GM12891 (cell line): ENCODE results near the gene SDC1.
A peak's percentile ranks its signal among the peaks of the same experiment; 100 is the strongest.
"Not testable (repeated sequence)": the region's sequence is repeated elsewhere in the genome, so short reads cannot be mapped to it uniquely, and the experiment has no call there.

Experiments used
- DNase-seq: peaks from one replicate; pipeline ENCODE4 v3.0.0; 2011; ENCODE audit warnings: low spot score; ENCODE audit not compliant: insufficient read length
- FAIRE-seq: peaks from 2 replicates; lab custom pipeline; 2011; peaks lifted over from hg19 to GRCh38; lab: Jason Lieb, UNC
- PAX5 ChIP-seq: IDR thresholded peaks from 2 replicates; pipeline ENCODE4 v1.6.1; 2011; ENCODE audit warnings: low read length, moderate library complexity, mild to moderate bottlenecking; ENCODE audit not compliant: insufficient read depth, severe bottlenecking
- POLR2A ChIP-seq: IDR thresholded peaks from 2 replicates; pipeline ENCODE4 v1.6.1; 2011; ENCODE audit warnings: low read depth, low read length, control low read depth
- POLR2AphosphoS5 ChIP-seq: IDR thresholded peaks from 2 replicates; pipeline ENCODE4 v1.6.1; 2011; ENCODE audit warnings: low read depth, low read length, control low read depth
- POU2F2 ChIP-seq: IDR thresholded peaks from 2 replicates; pipeline ENCODE4 v1.6.1; 2011; ENCODE audit warnings: low read depth, mild to moderate bottlenecking, control low read depth, low read length, moderate library complexity
- SPI1 ChIP-seq: IDR thresholded peaks from 2 replicates; pipeline ENCODE4 v1.6.1; 2011; ENCODE audit warnings: low read depth, low read length, control low read depth
- TAF1 ChIP-seq: IDR thresholded peaks from 2 replicates; pipeline ENCODE4 v1.6.1; 2011; ENCODE audit warnings: low read depth, low read length, control low read depth

The SDC1 gene

GRCh38 chr2:20242727-20243377, 17.9 kb upstream of the SDC1 start:
- no peak for DNase-seq
- TF ChIP-seq SPI1 (no peak), TAF1 (no peak), POU2F2 (no peak), POLR2A (no peak), PAX5 (no peak), POLR2AphosphoS5 (no peak)
- FAIRE-seq, result no peak

DNA sequence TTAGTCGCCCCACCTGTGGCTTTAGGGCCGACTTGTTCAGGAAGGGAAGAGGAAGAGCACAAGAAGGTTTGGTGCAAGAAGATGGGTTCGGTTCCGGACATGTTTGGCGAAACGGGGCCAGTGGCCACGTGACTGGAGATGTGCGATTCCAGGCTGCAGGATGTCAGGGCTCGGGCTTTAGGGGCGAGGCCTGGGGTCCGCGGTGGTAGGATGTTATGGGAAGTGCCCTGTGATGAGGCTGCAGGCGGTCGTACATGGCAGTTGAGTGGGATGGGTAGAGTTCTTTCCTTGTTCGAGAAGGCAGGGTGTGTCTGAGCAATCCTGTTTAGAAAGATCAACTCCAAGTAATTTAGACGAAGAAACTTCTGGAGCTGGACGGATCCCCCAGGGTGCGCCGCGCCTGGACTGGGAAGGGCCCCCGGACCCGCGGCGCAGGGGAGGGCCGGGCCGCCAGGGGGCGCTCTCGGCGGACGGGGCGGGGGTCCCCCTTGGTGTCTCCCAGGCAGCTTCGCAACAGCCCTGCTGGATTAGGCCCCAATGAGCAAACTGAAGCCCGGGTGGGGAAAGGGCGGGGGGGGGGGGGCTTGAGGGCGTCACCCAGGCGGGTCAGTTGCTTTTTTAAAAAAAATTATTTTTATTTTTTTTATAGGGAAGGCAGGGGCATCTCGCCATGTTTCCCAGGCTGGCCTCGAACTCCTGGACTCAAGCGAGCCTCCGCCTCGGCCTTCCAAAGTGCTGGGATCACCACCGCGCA, 17.2 kb upstream of the SDC1 start:
- FAIRE-seq (no peak), DNase-seq (no peak)
- TF ChIP-seq POLR2AphosphoS5 (peak; percentile 59), TAF1 (no peak), POLR2A (no peak), POU2F2 (no peak), SPI1 (no peak), PAX5 (no peak)

DNA sequence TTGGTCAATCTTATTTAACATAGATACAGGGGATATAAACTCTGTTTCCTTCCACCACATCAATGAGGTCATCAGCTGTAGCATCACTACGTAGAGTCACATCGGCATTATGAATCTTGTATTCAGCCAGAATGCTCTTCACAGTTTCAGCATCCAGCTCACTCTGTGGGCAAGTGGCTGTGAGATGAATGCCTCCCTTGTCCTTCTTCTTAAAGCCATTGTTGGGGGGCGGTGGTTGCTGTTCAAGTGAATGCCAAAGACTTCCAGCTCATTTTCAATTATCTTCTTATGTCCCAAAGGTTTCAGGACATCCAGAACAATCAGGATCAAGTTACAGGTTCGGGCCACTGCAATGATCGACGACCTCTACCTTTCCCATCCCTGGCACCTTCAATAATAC, 15.4 kb upstream of the SDC1 start:
- not testable (repeated sequence) for DNase-seq
- peak; percentile 83 for FAIRE-seq

DNA sequence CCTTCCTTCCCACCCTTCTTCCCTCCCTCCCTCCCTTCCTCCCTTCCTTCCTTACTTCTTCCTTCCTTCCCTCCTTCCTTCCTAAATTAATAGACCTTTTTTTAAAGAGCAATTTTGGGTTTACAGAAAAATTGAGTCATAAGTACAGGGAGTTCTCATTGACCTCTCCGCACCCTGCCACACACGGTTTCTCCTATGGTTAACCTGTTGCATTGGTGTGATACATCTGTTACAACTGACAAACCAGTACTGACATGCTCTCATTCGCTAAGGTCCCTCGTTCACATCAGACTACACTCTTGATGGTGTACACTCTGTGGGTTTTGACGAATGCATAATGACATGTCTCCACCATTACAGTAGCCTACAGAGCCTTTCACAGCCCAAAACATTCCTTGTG, 11.6 kb upstream of the SDC1 start:
- no peak for DNase-seq
- no peak for FAIRE-seq
- TF ChIP-seq POU2F2, result no peak
- TF ChIP-seq TAF1, result no peak
- no peak for TF ChIP-seq PAX5
- no peak for TF ChIP-seq POLR2A
- TF ChIP-seq POLR2AphosphoS5, result no peak
- TF ChIP-seq SPI1, result no peak

- TF ChIP-seq POLR2A (no peak), TAF1 (no peak), POU2F2 (no peak), SPI1 (no peak)
- DNase-seq (no peak), FAIRE-seq (no peak)
Measured at GRCh38 chr2:20235655-20236305, 10.8 kb upstream of the SDC1 start.

DNA sequence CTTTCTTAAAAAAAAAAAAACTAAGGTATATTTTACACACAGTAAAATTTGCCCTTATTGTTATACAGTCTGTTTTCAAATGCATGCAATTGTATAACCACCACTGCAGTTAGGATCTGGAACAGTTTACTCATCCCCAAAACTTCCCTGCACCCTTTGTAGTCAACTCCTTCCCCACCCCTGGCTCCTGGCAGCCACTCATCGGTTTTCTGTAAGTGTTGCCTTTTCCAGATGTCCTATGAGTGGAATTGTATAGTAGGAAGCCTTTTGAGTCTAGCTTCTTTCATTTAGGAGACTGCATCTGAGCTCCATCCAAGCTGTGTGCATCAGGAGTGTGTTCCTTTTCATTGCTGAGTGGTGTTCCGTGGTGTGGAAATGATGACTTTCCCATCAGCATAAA, 9.7 kb upstream of the SDC1 start:
- DNase-seq, FAIRE-seq: not testable (repeated sequence)

DNA sequence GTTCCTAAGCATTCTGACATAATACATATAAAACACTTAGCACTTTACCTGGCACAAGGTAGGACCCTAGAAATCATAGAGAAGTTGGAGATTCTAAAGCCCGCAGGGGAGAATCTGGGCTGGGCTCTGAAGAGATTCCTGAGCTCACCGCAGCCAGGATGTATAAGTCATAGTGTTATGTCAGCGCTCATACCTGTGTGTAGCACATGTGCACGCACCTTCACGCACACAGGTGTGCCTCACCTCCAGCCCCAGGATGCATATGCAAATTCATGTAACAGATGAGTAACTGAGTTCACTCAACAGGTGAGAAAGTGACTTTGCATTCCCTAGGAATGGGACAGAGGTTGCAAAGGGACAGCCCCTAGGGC, 7.9 kb upstream of the SDC1 start:
- no peak for FAIRE-seq
- TF ChIP-seq SPI1, result no peak
- TF ChIP-seq POLR2AphosphoS5, result no peak
- TF ChIP-seq POLR2A, result no peak
- no peak; the same call in 1 of the 2 replicates for TF ChIP-seq POU2F2
- TF ChIP-seq TAF1, result no peak
- TF ChIP-seq PAX5, result no peak

DNA sequence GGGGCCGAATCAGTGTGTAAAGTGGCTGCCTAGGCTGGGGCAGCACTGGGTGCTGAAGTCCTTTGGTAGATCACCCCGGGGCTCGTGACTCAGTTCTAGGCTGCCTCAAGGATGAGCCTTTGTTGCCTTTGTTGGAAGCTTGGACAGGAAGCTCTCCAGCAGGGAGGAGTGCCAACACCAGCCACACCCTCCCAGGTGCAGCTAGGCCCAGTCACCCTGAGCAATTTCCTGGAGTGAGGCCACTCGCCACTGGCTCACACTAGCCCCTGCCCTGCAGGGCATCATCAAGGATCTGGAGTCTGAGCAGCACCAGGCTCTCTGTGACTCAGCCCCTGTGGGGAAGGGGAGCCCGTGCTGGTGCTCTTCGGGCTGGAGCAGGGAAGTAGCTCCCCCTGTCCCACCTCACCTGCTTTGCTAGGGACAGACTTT, 6.7 kb upstream of the SDC1 start:
- TF ChIP-seq POLR2A (no peak), TAF1 (no peak), POLR2AphosphoS5 (no peak), PAX5 (no peak), SPI1 (no peak), POU2F2 (no peak)
- no peak for FAIRE-seq

More for the DNA sequence above, 7.9 kb upstream of the SDC1 start:
- DNase-seq, result no peak

DNA sequence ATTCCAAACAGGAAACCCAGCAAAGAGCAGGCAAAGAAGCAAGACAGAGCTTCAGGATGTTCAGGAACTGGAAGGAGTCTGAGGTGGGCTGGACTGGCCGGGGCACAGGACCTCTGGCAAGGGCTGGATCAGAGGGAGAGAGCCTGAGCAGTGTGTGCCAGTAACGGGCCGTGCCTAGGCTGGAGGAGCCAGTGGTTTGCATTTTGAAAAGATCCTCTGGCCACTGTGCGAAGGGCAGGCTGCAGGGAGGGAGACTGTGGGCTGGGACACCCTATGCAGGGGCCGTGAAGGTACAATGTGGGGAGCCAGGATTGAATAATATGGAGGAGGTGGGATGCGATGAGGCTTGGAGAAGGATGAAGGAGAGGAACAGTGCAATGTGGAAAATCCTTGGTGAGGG, 6.2 kb upstream of the SDC1 start:
- FAIRE-seq (no peak), DNase-seq (no peak)
- no peak for TF ChIP-seq POLR2AphosphoS5
- TF ChIP-seq SPI1, result no peak
- TF ChIP-seq POLR2A, result no peak
- no peak for TF ChIP-seq PAX5
- no peak for TF ChIP-seq POU2F2
- no peak for TF ChIP-seq TAF1

More for the DNA sequence above, 6.7 kb upstream of the SDC1 start:
- DNase-seq, result no peak

GRCh38 chr2:20230114-20230425, 5.1 kb upstream of the SDC1 start:
- TF ChIP-seq POLR2A (no peak), TAF1 (no peak), SPI1 (no peak), POU2F2 (no peak), POLR2AphosphoS5 (no peak), PAX5 (no peak)
- FAIRE-seq (no peak), DNase-seq (no peak)
